K562 treated with DMSO at 1 percent for 24 hours (cell line): ENCODE data around the gene RGS9BP. TPM values are rescaled to one million over a fixed set of nuclear protein-coding genes. Genes with fewer than 3 reads are reported as not detected.

ENCODE experiments used
- total RNA-seq: library from RNA; unstranded; fragments of 300-600 nt; gene quantifications from 2 replicates; pipeline ENCODE4 v1.2.3, GENCODE V29; 2022; ENCODE audit warnings: low read depth; ENCODE audit not compliant: insufficient read depth

RGS9BP gene, protein sequence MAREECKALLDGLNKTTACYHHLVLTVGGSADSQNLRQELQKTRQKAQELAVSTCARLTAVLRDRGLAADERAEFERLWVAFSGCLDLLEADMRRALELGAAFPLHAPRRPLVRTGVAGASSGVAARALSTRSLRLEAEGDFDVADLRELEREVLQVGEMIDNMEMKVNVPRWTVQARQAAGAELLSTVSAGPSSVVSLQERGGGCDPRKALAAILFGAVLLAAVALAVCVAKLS
- 1.2 and 1.8 TPM in 2 replicates for total RNA-seq

DNA sequence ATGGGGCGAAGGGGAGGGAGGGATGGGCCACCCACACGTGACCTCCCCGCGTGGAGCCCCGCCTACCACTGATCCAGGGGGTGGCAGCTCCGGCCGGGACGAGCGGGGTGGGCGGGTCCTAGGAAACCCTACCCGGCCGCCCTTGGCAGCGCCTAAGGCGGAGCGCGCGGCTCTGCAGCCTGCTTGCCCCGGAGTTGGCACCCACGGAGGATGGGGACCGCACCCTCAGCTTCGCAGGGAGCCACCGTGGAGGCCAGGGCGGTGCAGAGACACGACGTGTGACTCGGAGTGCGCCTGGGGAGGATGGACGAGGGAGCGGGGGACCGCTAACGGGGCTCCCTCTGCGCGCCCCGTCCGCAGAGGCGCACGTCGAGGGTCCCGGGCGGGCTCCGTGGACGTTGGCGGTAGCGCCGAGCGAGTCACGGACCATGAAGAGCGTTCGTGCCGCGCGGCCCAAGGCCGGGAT is at the start of gene RGS9BP:
RGS9BP (plus strand) TSS at position 129 of the 466 bp plus-strand sequence. CDS start 416 bp downstream, outside the sequence.

DNA sequence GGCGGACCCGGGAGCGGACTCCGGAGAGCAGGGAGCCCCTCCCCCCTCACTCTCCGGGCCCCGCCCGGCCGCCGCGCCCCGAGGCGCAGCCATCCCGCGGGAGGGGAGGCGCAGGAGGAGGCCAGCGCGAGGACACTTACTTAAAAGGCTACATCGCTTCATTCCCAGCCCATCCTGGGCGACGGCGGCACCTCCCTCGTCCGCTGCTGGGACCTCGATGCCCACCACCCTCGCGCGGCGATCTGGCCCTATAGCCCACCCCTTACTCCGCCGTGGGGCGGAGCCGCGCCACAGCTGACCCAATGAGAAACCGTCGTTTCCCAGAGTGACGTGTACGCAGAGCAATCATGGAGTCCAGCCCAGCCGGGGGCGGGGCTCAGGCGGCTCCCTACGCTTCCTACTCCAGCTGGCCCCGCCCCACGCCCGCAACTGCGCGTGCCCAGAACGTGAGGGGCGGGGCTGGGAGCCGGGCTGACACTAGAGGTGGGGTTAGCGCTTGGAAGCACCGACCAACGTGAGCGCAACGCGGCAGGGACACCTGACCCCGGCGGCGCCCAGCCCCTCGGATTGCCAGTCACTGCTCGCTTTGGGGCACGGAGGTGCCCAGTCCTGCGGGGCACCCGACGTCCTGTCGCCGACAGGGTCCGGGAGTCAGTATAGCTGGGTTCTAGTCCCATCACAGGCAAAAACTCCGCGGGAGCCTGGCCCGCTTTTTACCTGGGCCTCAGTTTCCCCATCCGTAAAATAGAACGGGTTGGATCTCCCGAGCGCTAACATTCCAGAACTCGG is 523 bp upstream of the RGS9BP start, which contains the start of gene ANKRD27:
ANKRD27 (minus strand) TSS at position 250 of the 789 bp plus-strand sequence. CDS start 16,165 bp downstream, outside the sequence.

GRCh38 chr19:32691291-32691951 is 15.8 kb downstream of the RGS9BP start, which contains the start of gene NUDT19:
Gene NUDT19 (plus strand): TSS chr19:32691821. CDS start chr19:32691961, 140 bp downstream.

GRCh38 chr19:32719611-32720059 is 44.0 kb downstream of the RGS9BP start, which contains the start of gene TDRD12:
Gene TDRD12 (plus strand): TSS chr19:32719767. CDS start chr19:32720073, 306 bp downstream.

Other genes with a start within 250 kb of the RGS9BP start
- 69.9 and 74.2 TPM in 2 replicates for gene PDCD5, start 94.7 kb upstream of the RGS9BP start, total RNA-seq
- gene ANKRD27, start 668 bp upstream of the RGS9BP start, total RNA-seq, result 26.9 and 31.1 TPM in 2 replicates
- 16.2 and 16.4 TPM in 2 replicates for gene NUDT19, start 16.0 kb downstream of the RGS9BP start, total RNA-seq
- gene TDRD12, start 43.9 kb downstream of the RGS9BP start, total RNA-seq, result not detected in 2 replicates
- gene SLC7A9, start 193.9 kb downstream of the RGS9BP start, total RNA-seq, result not detected in 2 replicates